ENCODE measurements around the gene HIGD2A.
A peak's percentile ranks its signal among the peaks of the same experiment; 100 is the strongest.

Gene HIGD2A

DNA sequence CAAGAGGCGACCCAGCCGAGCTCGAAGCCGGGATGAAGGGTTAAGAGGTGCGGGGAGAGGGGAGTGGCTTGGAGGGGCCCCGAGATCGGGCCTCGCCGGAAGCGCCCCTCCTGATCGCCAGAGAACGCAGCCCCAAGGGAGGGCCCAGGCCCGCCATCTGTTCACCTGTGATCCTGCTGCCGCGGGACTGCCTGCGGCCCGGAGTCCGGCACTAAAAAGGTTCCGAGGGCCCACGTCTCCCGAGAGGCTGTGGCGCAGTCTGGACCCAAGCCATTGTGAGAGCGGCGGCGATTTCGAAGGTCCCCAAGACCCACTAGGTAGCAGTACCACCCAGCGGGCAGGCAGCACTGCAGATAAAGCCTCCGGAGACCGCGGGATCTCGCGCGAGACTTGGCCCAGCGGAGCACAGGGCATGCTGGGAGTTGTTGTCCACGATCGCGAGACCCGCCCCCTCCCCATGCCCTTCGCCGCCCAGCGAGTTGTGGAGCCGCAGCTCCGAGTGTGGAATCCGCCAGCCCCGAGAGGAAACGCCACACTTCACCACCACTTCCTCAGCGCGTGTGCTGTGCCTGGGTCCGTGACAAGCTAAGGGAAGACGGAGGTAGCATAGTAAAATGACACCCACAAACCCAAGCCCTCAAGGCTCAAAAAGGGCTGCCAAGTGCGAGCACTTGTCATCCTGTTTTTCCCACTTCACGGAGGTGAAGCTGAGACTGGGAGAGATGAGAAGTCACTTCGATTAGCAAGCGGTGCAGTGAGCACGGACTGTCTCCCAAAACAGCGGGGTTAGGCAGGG, 26.9 kb upstream of the HIGD2A start, which contains the start of gene KIAA1191:
Gene KIAA1191 (minus strand): TSS at position 328 of the 796 bp plus-strand sequence. CDS start 2,256 bp downstream, outside the sequence.
- DNase-seq, result peak; percentile 89
- Mint-ChIP-seq H3K27me3 (no peaks in the 10 kb centered on the region), H3K4me1 (peaks cover 20 to 43% of the 10 kb centered on the region in 2 donors), H3K9me3 (no peaks in the 10 kb centered on the region), H3K27ac (peak within 1 kb of the TSS; percentile 98), H3K4me3 (peak within 1 kb of the TSS; percentile 96 to 100), H3K36me3 (peaks cover 11 to 16% of the 10 kb centered on the region in 2 donors)
- peak; percentile 87 to 91 for ATAC-seq (replicated peaks)

DNA sequence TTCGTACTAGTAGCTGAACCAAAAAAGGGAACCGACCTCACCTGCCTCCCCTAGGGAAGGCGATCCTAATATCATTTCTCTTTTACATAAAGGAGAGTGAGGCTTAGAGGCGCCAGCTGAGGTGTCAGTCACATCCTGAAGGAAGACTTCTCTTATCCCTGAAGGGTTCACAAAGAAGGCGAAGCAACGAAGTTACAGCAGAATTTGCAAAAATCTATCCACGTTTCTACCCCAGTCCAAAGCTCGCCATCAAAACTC, 26.4 kb upstream of the HIGD2A start:
- ATAC-seq (replicated peaks) (peak; percentile 60 to 62), DNase-seq (peak; percentile 41)
- peaks cover 11 to 16% of the 10 kb centered on the region in 2 donors for H3K36me3 Mint-ChIP-seq
- no peaks in the 10 kb centered on the region for H3K9me3 Mint-ChIP-seq
- H3K27me3 Mint-ChIP-seq, result no peaks in the 10 kb centered on the region
- H3K27ac Mint-ChIP-seq, result peak overlapping the region; percentile 98
- peak overlapping the region; percentile 96 to 100 for H3K4me3 Mint-ChIP-seq
- peaks cover 22 to 47% of the 10 kb centered on the region in 2 donors for H3K4me1 Mint-ChIP-seq

DNA sequence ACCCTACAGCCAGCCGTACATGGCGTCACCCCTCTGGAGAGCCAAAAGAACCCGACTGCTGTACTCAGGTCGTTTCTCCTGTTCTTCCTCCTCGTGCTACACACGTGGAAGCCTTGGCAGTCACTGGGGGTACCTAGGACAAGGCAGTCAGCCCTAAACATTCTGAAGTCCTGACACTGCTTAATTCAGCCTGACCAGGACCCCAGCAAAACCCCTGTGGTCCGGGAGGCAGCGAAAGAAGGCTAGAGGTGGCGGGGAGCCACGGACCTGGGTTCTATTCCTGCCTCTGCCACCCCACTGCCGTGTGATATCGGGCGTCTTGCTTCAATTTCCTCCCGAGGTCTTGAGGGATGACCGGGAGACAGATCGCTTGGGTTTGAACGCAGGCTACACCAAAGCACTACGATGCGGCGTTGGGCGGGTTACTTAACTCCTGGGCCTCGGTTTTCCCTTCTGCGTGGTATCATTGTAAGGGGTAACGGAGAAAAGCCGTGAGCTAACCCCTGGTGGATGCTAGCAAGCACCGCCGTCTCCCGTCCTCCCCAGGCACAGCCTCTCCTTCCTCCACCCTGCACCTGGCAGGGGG, 23.7 kb upstream of the HIGD2A start:
- H3K9me3 Mint-ChIP-seq, result no peaks in the 10 kb centered on the region
- peak overlapping the region; percentile 79 for H3K27ac Mint-ChIP-seq
- ATAC-seq (replicated peaks), result no peak
- H3K27me3 Mint-ChIP-seq, result no peaks in the 10 kb centered on the region
- peaks cover 22% of the 10 kb centered on the region in 2 donors for H3K36me3 Mint-ChIP-seq
- peaks cover 20 to 39% of the 10 kb centered on the region in 2 donors for H3K4me1 Mint-ChIP-seq
- no peak for DNase-seq
- peak overlapping the region; percentile 83 to 88 for H3K4me3 Mint-ChIP-seq

DNA sequence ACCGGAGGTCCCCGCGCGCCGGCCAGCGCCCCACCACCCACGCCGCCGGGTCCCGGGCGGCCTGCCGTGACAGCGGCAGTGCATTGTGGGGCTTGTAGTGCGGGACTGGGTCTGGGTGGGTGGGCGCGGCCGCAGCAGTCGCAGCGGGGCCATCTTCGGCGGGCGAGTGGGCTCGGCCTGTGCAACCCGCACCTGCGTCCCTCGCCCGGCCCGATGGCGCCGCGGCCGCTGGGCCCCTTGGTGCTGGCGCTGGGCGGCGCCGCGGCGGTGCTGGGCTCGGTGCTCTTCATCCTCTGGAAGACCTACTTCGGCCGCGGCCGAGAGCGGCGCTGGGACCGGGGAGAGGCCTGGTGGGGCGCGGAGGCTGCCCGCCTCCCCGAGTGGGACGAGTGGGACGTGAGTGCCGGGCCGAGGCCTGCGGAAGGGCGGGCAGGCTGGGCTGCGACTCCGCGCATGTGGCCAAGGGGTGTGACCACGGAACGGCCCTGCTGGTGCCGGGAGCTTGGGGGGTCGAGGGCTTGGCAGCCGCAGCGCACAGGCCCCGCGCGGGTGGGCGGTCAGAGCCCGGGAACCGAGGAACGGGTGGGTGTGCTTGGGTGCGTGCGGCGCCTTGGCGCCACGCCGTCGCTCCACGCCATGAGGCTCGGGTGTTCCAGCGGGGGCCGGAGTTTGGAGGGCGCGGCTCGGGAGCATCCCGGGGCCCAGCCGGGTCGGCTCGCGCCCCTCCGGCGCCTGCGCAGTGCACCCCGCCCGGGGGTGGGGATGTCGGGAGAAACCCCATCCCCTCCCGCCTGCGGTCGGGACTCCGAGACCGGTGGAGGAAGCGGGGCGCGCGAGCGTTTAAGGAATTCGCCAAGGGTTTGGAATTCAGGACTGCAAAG, 23.0 kb upstream of the HIGD2A start, which contains the start of gene ARL10:
Gene ARL10 (plus strand): TSS at position 137 of the 881 bp plus-strand sequence. CDS start 77 bp downstream, at position 214.
- ATAC-seq (replicated peaks) (peak; percentile 51 to 61), DNase-seq (peak; percentile 68)
- peaks cover 20 to 38% of the 10 kb centered on the region in 2 donors for H3K4me1 Mint-ChIP-seq
- no peaks in the 10 kb centered on the region for H3K9me3 Mint-ChIP-seq
- H3K36me3 Mint-ChIP-seq, result peaks cover 25 to 26% of the 10 kb centered on the region in 2 donors
- peak within 1 kb of the TSS; percentile 79 for H3K27ac Mint-ChIP-seq
- no peaks in the 10 kb centered on the region for H3K27me3 Mint-ChIP-seq
- peak within 1 kb of the TSS; percentile 83 to 88 for H3K4me3 Mint-ChIP-seq

DNA sequence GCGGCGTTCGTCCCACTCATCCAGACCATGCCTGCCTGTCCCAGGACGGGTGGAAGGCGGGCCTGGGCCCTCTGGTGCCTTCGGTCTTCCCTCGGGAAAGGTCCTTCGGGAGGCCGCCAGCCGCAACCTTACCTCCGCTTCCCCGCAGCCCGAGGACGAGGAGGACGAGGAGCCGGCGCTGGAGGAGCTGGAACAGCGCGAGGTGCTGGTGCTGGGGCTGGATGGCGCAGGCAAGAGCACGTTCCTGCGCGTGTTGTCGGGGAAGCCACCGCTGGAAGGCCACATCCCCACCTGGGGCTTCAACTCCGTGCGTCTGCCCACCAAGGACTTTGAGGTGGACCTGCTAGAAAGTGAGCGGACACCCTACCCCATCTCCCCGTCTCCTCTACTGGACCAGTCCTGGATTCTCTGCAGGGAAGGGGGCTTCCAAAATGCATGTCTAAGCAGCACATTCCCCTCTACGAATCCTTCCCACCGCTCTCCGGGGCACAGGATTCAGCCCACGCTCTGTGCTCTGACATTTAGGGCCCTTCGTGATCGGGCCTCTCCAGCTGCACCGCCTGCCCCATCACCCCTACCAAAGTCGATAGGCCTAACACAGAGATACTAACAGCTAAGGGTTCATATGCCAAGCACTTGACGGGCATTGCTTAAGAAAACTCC, 22.2 kb upstream of the HIGD2A start:
- Mint-ChIP-seq H3K4me3 (peak overlapping the region; percentile 80 to 88), H3K27me3 (no peaks in the 10 kb centered on the region), H3K9me3 (no peaks in the 10 kb centered on the region), H3K27ac (peak overlapping the region; percentile 88), H3K36me3 (peaks cover 25 to 30% of the 10 kb centered on the region in 2 donors), H3K4me1 (peaks cover 20 to 38% of the 10 kb centered on the region in 2 donors)
- ATAC-seq (replicated peaks), result no peak
- DNase-seq, result no peak

DNA sequence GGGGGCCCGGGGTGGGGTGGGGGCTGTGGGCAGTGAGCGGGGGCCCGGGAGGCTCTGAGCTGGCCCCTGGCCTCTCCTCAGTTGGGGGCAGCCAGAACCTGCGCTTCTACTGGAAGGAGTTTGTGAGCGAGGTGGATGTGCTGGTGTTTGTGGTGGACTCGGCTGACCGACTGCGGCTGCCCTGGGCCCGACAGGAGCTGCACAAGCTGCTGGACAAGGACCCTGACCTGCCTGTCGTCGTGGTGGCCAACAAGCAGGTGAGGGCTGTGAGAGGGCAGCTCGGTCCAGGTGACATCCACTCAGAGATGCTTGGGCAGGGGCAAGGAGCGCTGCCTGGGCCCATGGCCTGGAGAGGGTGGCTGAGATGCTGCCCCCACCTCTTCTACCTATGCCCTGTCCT, 19.8 kb upstream of the HIGD2A start:
- no peaks in the 10 kb centered on the region for H3K9me3 Mint-ChIP-seq
- H3K4me1 Mint-ChIP-seq, result peaks cover 20 to 29% of the 10 kb centered on the region in 2 donors
- no peak overlapping the region for H3K4me3 Mint-ChIP-seq
- no peak for ATAC-seq (replicated peaks)
- H3K27me3 Mint-ChIP-seq, result no peaks in the 10 kb centered on the region
- no peak for DNase-seq
- peaks cover 28 to 48% of the 10 kb centered on the region in 2 donors for H3K36me3 Mint-ChIP-seq
- no peak overlapping the region for H3K27ac Mint-ChIP-seq

DNA sequence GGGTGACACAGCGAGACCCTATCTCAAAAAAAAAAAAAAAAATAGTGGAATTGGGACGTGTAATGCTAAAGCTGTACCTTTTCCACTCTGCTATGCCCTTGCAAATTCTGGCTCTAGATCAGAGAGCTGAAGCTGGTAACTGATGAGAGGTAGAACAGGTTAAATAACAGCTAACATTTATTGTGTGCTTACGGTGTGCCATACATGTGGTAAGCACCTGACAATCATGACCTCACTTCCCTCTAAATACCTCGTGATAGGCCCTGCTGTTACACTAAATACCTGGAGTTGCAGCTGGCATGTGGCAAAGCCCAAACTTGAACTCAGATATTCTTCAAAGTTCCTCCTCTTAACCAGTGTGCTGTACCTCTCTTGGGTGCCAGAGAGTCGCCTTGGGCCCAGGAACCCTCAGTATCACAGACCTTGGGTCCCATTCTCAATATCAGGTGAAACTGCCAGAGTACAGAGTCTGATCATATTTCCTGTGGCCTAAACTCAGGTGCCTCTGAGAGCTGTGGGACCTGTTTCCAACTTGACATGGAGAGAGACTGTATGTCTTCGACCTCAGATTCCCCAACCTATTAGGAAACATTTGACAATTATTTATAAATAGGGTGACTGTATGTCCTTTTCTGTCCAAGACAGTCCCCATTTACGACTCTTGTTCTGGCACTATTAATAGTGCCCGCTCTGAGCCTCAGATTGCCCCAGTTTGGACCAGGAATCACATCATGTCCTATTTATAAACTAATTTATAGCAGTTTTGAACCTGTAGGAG, 18.4 kb upstream of the HIGD2A start:
- Mint-ChIP-seq H3K4me1 (peaks cover 17 to 25% of the 10 kb centered on the region in 2 donors), H3K27me3 (no peaks in the 10 kb centered on the region), H3K4me3 (no peak overlapping the region), H3K27ac (no peak overlapping the region), H3K36me3 (peaks cover 28 to 54% of the 10 kb centered on the region in 2 donors), H3K9me3 (no peaks in the 10 kb centered on the region)
- DNase-seq (no peak), ATAC-seq (replicated peaks) (no peak)

DNA sequence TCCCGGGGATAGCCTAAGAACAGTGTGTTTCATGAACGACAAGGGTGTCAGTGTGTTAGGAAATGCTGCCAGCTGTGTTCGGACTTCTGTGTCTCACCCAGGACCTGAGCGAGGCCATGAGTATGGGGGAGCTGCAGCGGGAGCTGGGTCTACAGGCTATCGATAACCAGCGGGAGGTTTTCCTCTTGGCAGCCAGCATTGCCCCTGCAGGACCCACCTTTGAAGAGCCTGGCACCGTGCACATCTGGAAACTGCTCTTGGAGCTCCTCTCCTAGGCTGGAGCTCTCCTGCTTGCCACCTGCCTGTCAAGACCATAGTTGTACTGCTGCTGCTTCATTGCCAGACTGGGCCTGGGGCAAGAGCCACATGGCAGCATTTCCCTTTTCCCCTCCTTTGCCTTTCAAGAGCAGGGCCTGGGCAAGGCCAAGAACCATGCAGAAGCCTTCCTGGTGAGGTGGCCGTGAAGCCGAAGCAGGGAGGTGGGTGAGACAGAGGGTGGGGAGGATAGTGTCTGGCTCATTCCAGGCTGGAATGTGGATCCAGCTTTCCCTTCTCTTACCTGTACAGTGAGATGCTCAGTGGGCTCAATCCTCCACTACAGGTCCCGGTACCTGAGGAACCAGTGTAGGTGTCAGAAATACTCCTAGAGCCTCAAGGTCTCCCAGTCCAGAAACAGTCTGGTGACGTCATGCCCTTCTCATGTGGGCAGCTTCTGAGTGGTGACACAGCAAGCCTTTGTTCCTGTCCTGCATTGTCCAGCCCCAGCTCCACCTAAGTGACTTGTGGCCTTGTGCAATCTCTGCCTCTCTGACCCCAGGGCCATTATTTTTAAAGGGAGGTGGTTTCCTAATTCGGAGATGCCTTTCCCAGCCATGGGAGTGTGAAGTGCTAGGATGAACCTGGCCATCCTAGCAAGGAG, 16.7 kb upstream of the HIGD2A start:
- Mint-ChIP-seq H3K4me3 (no peak overlapping the region), H3K4me1 (peaks cover 15 to 19% of the 10 kb centered on the region in 2 donors), H3K27ac (no peak overlapping the region), H3K36me3 (peaks cover 26 to 60% of the 10 kb centered on the region in 2 donors), H3K9me3 (no peaks in the 10 kb centered on the region), H3K27me3 (no peaks in the 10 kb centered on the region)
- no peak for ATAC-seq (replicated peaks)
- no peak for DNase-seq

DNA sequence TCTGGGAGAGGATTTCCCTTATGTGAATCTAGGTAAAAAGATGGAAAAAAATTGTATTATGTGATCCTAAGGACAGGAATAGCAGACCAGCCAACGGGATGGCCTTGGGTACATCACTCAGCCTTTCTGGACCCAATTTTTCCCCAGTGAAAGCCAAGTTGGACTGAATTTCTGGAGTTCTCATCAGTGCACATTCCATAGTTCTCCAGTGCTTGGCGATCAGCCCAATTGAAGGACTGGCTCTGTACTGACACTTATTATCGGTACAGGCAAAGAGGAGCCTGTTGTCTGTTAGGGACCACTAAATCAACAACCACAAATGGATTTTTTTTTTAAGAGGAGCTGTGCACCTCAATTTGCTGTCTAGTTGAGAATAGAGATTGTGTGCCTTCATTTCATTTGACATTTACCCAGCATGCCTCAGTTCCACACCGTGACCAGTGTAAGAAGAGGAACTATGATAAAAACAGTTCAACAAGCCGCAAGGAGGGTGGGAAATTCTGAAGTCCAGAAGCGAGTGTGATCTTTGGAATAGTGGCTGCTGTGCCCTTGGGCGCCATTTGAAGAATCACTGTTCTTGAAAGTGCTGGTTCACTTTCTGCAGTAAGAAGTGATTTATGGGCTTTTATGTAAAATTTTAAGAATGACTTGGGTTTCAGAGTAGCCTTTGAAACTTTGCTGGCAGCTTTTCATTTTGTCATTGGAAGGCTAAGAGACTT, 15.3 kb upstream of the HIGD2A start:
- ATAC-seq (replicated peaks) (peak; percentile 85 to 89), DNase-seq (no peak)
- Mint-ChIP-seq H3K4me1 (peaks cover 6 to 8% of the 10 kb centered on the region in 2 donors), H3K4me3 (no peak overlapping the region), H3K27me3 (no peaks in the 10 kb centered on the region), H3K27ac (peak overlapping the region; percentile 57), H3K9me3 (no peaks in the 10 kb centered on the region), H3K36me3 (peaks cover 18 to 52% of the 10 kb centered on the region in 2 donors)

DNA sequence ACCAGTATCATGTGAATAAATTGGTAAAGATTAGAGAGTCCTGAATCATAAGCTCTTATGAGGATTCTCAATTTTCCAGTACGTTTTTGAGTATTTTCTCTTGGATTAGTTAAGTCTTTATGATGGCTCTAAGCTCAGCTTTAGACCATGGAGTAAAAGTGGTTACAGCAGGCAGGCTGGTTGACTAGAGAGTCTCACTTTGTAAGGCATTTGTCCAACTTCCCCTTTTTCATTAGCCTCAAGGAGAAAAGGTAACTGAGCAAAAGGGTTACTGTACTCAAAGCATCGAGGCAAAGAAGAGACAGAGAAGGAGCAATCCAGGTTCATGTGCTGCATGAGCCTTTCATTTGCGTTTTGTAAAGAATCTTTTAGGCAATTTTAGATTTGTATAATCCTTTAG, 8.7 kb upstream of the HIGD2A start:
- H3K9me3 Mint-ChIP-seq, result no peaks in the 10 kb centered on the region
- no peaks in the 10 kb centered on the region for H3K27me3 Mint-ChIP-seq
- peaks cover 28 to 56% of the 10 kb centered on the region in 2 donors for H3K36me3 Mint-ChIP-seq

DNA sequence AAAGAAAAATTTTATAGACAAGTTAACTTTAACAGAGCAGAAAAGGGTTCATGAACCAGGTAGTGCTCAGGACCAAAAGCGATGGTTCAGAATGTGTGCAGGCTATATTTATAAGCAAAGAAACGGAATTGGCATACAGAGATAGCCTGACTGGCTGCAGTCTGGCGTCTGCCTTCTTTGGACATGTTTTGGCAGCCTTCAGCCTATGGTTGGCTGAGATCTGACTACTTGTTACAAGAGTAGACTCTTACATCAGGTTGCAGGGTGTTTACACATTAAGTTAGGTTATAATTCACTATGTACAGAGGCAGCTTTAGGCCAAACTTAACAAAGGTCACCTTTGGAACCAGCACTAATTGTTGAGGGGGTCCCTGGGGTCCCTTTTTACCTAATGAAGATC, 7.1 kb upstream of the HIGD2A start:
- H3K4me3 Mint-ChIP-seq, result no peak overlapping the region
- H3K9me3 Mint-ChIP-seq, result no peaks in the 10 kb centered on the region
- ATAC-seq (replicated peaks) (no peak), DNase-seq (no peak)
- no peaks in the 10 kb centered on the region for H3K27me3 Mint-ChIP-seq
- peaks cover 13 to 32% of the 10 kb centered on the region in 2 donors for H3K4me1 Mint-ChIP-seq
- H3K27ac Mint-ChIP-seq, result no peak overlapping the region
- peaks cover 33 to 60% of the 10 kb centered on the region in 2 donors for H3K36me3 Mint-ChIP-seq

More for the DNA sequence above, 8.7 kb upstream of the HIGD2A start:
- Mint-ChIP-seq H3K27ac (no peak overlapping the region), H3K4me1 (peaks cover 4 to 18% of the 10 kb centered on the region in 2 donors), H3K4me3 (no peak overlapping the region)
- ATAC-seq (replicated peaks), result peak; percentile 85 to 88
- DNase-seq, result no peak

DNA sequence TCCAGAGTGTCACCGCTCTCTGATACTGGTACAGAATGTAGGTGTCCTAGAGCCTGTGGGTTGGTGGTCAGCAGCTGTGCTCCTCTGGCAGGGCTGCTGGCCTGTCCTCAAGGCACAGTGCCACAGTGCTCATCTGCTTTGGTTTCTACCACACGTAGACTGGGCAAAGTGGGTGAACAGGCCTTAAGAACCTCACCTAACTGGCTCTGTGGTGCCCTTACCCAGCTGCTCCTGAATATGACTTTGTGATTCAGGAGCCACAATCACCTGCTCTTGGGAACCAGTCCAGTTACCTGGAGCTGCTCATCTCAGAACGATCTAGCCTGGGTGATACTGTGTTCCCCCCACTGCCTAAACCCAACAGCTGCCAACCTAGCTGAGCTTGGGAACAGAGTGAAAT, 6.6 kb upstream of the HIGD2A start:
- Mint-ChIP-seq H3K4me1 (peaks cover 19 to 38% of the 10 kb centered on the region in 2 donors), H3K27me3 (no peaks in the 10 kb centered on the region), H3K4me3 (no peak overlapping the region), H3K36me3 (peaks cover 37 to 62% of the 10 kb centered on the region in 2 donors), H3K9me3 (no peaks in the 10 kb centered on the region), H3K27ac (no peak overlapping the region)
- DNase-seq (no peak), ATAC-seq (replicated peaks) (no peak)

All from stimulated activated naive B cell treated with anti-CD40 and anti-IgM and Interleukin-4, amounts not matched to agents 10 μg/mL and 1 μg/mL and 100 μg/mL, for 72 hours (primary cell).